ENCODE measurements around the gene PCYT2. TPM values are rescaled to one million over a fixed set of nuclear protein-coding genes. Genes with fewer than 3 reads are reported as not detected.

The PCYT2 gene
- total RNA-seq, 1 donor from 2014 or later, result 39.7 TPM

DNA sequence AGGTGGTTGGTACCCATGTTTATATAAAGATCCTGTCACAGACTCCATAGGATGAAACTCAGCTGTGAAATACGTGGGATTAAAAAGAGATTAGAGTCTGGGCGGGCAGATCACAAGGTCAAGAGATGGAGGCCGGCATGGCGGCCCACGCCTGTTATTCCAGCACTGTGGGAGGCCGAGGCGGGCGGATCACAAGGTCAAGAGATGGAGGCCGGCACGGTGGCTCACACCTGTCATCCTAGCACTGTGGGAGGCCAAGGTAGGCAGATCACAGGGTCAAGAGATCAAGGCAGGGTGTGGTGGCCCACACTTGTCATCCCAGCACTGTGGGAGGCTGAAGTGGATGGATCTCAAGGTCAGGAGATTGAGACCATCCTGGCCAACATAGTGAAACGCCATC, 15.8 kb downstream of the PCYT2 start:
- intact Hi-C loops (cut with DNase I), result no loop called here
- no peak overlapping the region for H3K27ac ChIP-seq
- H3K4me1 ChIP-seq, result peaks cover 14% of the 10 kb centered on the region
- H3K36me3 ChIP-seq, result peaks cover 69% of the 10 kb centered on the region
- no peaks in the 10 kb centered on the region for H3K27me3 ChIP-seq (ENCODE audit: low read depth)
- H3K9me3 ChIP-seq, result no peaks in the 10 kb centered on the region
- H3K4me3 ChIP-seq, result no peak overlapping the region
- DNase-seq, result no peak
- no peak for ATAC-seq
- TF ChIP-seq, protein P1, sequence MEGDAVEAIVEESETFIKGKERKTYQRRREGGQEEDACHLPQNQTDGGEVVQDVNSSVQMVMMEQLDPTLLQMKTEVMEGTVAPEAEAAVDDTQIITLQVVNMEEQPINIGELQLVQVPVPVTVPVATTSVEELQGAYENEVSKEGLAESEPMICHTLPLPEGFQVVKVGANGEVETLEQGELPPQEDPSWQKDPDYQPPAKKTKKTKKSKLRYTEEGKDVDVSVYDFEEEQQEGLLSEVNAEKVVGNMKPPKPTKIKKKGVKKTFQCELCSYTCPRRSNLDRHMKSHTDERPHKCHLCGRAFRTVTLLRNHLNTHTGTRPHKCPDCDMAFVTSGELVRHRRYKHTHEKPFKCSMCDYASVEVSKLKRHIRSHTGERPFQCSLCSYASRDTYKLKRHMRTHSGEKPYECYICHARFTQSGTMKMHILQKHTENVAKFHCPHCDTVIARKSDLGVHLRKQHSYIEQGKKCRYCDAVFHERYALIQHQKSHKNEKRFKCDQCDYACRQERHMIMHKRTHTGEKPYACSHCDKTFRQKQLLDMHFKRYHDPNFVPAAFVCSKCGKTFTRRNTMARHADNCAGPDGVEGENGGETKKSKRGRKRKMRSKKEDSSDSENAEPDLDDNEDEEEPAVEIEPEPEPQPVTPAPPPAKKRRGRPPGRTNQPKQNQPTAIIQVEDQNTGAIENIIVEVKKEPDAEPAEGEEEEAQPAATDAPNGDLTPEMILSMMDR (IDR thresholded peaks at IDR 0.05), result no peak

DNA sequence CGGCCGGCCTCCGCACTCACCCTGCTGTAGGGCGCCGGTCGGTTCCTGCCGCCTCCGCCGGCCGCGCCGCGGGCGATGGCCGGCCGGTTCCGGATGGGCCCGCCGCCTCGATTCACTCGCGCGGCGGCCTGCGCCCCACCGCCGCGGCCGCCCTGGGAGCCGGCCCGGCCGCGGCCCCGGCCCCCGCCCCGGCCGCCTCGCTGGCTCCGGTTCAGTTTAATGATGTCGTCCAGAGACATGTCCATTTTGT, 20.0 kb downstream of the PCYT2 start:
- Histone ChIP-seq H3K36me3 (peaks cover 69% of the 10 kb centered on the region), H3K9me3 (no peaks in the 10 kb centered on the region), H3K27ac (peak overlapping the region; percentile 85), H3K4me3 (peak overlapping the region; percentile 73), H3K4me1 (peaks cover 27% of the 10 kb centered on the region), H3K27me3 (ENCODE audit: low read depth) (no peaks in the 10 kb centered on the region)
- TF ChIP-seq, protein P1 (IDR thresholded peaks at IDR 0.05), result no peak
- no peak for DNase-seq
- ATAC-seq, result no peak
- intact Hi-C loops (cut with DNase I), result no loop called here

DNA sequence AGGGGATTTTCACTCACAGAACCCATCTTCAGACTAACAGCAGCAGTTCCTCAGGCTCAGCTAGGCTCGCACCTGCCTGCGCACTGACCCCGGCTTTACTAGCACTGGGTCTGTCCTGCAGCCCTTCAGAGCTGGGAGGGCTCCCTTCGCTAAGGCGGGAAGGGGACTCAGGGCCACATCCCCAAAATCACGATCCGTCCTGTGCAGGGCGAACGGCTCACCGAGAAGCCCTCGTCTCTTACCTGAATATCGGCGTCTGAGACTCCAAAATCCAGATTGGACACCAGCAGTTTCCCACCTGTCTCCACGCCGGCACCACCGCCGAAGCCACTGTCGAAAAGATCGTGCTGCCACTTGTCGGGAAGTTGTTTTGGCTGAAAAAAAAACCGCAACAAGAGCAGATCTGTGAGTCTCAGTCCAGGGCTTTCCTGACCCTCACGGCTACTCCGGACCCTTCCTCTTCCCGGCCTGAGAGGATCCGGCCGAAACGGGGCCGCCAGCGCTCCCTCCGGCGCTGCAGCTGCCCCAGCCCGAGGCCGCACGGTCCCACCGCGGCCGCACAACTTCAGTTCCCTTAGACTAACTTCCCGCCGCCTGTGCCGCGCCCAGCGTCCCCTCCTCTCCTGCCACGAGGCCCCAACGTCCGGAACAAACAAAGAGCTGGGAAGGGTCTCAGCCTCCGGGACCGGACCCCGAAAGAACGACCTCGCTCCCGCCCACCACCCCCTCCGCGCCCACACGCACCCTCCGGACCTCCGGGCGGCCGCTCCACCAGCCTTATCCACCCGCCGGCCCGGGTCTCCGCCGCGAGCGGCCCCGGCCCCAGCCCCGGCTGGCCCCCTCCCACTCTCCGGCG, 20.5 kb downstream of the PCYT2 start:
- TF ChIP-seq, protein P1 (IDR thresholded peaks at IDR 0.05), result no peak
- H3K9me3 ChIP-seq, result no peaks in the 10 kb centered on the region
- peak overlapping the region; percentile 85 for H3K27ac ChIP-seq
- no peak for DNase-seq
- H3K27me3 ChIP-seq (ENCODE audit: low read depth), result no peaks in the 10 kb centered on the region
- peak overlapping the region; percentile 73 for H3K4me3 ChIP-seq
- peaks cover 69% of the 10 kb centered on the region for H3K36me3 ChIP-seq
- ATAC-seq, result peak in 1 of 2 donors; percentile 1
- peaks cover 27% of the 10 kb centered on the region for H3K4me1 ChIP-seq
- intact Hi-C loops (cut with DNase I), result no loop called here

DNA sequence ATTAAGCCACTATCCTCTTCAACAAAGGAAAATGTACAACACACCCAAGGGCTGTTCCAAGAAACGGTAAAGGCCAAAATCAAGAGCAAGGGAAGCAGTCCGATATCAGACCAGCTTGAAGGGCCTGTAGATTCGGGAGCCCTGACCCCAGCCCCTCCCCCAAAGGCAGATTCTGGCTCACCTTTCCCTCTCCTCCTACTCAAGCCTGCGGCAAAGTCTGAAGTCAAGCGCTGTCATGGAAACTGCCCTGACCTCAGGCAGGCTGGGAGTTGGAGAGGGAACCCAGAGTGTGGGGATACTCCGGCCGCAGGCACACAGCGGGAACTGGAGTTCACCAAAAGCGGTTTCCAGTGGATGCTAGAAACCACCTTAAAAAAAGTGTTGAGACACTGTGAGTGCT, 21.6 kb downstream of the PCYT2 start:
- H3K9me3 ChIP-seq, result no peaks in the 10 kb centered on the region
- H3K4me1 ChIP-seq, result peaks cover 27% of the 10 kb centered on the region
- ATAC-seq (no peak), DNase-seq (no peak)
- TF ChIP-seq, protein P1 (IDR thresholded peaks at IDR 0.05), result no peak
- H3K27me3 ChIP-seq (ENCODE audit: low read depth), result no peaks in the 10 kb centered on the region
- intact Hi-C loops (cut with DNase I), result no loop called here
- H3K36me3 ChIP-seq, result peaks cover 69% of the 10 kb centered on the region
- H3K4me3 ChIP-seq, result no peak overlapping the region
- no peak overlapping the region for H3K27ac ChIP-seq

DNA sequence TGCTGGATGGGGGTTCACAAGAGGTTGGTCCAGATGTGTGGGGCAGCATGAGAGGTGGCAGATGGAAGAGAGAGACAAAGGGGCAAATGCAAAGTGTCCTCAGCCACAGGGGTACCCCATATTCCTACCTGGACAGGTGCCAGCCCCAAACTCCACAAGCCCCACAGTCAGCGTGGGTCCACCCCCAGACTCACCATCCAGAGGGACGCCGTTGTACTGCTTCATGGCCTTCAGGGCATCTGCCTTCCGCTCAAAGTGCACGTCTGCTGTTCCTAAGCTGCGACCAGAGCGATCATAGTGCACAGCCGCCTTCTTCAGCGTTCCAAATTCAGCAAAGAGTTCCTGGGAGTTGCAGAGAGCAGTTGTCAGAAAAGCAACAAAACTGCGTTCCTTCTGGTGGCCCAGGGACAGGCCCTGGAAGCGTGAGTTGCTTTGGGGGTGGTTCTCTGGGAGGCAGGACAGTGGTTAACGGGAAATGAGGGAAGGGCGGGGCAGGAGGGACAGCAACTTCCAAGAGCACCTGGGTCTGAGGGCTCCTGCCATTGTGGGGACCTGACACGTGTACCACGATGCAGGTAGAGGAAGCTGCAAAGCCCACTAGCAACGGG, 22.1 kb downstream of the PCYT2 start:
- Histone ChIP-seq H3K9me3 (no peaks in the 10 kb centered on the region), H3K27ac (no peak overlapping the region), H3K36me3 (peaks cover 69% of the 10 kb centered on the region), H3K4me1 (peaks cover 27% of the 10 kb centered on the region), H3K4me3 (no peak overlapping the region), H3K27me3 (ENCODE audit: low read depth) (no peaks in the 10 kb centered on the region)
- ATAC-seq, result no peak
- TF ChIP-seq, protein P1 (IDR thresholded peaks at IDR 0.05), result no peak
- intact Hi-C loops (cut with DNase I), result no loop called here
- no peak for DNase-seq

Data from lower lobe of right lung (tissue), 2 donors.